Bone marrow (tissue), 2 donors: ENCODE data around the gene PRKN.

ENCODE experiments used
- DNase-seq, 2 donors: peaks; one replicate each; lab custom pipeline; 2025; lab: John Stamatoyannopoulos, UW

The PRKN gene

GRCh38 chr6:162377735-162378134, 349.8 kb downstream of the PRKN start:
- no peak for DNase-seq

DNA sequence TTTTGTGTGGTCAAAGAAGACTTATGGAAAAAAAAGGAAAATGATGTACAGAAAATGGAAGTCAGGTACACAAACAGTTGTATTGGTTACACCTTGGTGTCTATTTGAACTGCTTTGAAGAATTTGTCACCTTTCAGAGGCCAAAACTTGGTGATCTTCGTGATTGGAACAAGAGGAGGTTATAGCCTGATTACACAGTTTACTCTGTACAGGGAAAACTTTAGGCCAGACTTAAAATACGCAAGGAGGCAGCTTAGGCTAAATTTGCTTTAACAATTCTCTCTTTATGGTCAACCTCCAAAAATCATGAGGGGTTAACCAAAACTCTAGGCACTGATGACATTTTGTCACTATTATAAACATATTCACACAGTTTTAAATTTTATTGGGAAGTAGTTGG, 353.7 kb downstream of the PRKN start:
- DNase-seq = no peak

- DNase-seq = no peak
Measured at GRCh38 chr6:162373192-162373591, 354.4 kb downstream of the PRKN start.

GRCh38 chr6:162372106-162372505, 355.5 kb downstream of the PRKN start:
- no peak for DNase-seq

DNA sequence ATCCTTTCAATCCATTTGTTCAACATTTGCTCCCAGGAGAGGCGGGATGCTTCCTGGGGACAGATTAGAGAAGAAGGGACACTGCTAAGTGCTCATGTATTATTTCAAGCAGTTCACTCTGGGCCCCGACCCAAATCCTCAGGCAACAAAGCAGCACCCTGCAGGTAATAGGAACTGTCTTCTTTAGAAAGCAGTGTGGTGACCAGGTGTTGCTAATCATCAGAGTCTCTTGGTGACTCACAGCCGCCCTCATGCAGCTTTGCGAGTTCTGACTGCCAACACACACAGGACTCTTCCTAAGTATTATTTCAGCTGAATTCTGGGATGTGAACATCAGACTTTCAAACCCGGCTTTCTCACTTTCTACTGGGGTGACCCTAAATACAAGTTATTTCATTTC, 356.4 kb downstream of the PRKN start:
- no peak for DNase-seq

- no peak for DNase-seq
Measured at GRCh38 chr6:162369091-162369490, 358.5 kb downstream of the PRKN start.

DNA sequence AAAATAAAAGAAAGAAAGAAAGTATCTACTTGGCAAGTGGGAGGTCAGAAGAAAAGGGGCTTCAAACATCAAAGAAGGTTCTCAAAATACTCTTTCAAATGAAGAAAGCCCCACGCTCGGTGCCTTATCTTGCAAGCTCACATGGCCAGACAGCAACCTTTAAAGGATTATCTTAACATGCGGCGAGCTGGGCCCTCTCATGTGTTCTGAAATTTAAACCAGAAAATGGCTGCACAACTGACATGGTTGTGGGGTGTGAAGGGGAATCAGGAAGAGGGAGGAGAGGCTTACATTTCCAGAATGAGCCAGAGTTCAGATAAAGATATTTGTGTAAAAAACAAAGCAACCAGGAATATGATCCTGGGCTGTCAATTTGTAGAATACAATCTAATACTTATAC, 363.1 kb downstream of the PRKN start:
- DNase-seq = no peak

DNA sequence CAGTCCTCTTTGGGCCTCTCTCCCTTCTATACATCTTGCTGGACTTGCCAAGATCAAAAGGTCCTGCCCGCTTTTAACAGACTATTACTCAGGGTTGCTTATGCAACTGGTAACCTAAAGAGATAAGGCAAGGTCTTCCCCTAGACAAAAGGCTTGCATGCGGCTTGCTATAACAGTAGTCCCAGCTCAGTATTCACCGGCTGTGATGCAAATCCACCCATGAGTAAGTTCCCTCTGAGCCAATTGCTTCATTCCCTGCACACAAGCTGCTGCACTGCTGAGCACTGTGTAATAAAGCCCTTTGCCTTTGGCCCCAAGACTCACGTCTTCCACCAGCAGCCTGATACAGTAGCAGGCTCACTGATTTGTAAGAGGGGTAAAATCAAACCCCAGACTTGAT, 363.8 kb downstream of the PRKN start:
- no peak for DNase-seq

DNA sequence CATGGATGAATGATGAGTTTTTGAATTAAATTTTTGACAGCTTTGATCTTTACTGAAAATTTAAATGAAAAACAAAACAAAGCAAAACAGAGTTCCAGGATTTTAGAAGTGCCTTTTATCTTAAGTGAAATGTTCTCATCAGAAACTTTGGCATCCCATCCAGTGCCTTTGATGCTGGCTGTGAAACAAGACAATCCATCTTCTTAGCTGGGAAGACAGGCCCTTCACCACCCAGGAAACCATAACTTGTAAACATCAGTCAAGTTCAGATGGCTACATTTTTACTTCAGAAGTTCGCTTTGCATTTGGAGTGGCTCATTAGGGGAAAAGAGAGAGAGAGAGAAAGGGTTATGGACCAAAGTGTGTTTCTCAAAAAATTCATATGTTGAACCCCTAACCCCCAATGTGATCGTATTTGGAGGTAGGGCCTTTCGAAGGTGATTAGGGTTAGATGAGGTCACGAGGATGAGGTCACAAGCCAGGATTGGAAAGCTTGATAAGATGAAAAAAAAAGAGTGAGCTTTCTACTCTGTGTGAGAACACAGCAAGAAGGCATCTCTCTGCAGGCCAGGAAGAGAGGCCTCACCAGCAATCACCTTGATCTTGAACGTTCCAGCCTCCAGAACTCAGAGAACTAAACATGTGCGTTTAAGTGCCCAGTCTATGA, 366.5 kb downstream of the PRKN start:
- DNase-seq = no peak

GRCh38 chr6:162358625-162359024, 368.9 kb downstream of the PRKN start:
- no peak for DNase-seq

DNA sequence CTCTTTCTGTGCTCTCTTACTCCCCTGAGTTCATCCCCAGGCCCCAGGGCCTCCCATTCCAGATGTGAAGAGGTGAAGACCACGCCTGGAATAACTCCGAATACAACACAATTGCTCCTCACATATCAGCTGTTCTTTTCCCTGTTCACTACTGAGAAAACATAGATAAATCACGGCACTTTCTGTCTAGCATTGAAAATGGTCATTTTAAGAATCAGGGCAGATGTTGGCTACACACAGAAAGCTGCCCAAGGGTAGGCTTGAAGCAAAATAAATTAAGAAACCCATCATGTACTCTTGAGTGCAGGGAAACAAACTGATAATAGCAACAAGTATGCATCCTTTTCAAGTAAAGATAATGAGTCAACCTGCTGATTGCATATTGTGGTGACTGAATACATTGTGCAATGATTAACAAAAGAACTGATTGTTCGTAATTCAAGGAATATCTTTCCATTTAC, 382.5 kb downstream of the PRKN start:
- DNase-seq = no peak

DNA sequence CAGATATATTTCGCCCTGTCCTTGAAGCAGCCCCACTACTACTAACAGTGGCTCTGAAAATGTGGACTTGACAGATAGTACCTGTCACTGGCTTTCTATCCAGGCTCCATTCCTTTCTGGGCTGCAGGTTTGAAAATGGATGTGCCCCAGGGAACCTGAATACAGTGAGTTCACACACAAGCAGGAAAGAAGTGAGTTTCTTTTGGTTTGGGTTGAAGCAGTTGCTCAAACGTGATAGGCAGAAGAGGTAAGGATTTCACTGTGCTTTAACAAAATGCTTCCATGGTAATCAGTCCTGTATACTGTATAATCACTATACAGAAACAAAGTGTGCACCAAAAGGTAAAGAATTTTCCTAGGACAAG, 382.9 kb downstream of the PRKN start:
- DNase-seq = no peak

DNA sequence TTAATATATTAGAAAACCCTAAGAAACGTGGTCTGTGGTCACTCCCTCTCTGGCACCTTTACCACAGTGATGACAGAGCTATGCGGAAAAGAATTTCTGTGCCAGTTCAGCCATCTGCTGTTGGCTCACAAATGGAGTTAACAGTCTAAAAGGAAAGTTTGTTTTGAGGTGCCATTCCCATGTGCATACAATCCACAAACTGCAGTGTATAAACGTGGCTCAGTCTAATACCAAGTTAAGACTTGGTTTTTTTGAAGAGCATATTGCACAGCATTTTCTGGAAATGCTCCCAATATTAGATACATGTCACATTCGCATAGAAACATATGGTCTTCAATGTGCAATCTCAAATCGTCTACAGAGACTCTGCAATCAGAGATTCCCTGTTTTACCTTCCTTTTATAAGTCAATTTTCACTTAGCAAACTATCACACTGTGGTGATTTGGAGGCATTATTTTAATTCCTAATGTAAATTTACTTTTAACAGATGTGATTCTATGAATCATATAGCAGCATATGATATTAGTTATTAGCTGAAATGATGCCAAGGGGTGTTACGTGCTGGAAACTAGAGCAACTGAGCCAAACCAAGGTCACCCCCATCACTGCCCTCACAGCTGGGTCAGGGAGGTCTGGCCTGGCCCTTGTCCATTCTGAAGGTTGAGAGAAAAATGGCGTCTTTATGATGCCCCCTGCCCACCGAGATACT, 383.5 kb downstream of the PRKN start:
- DNase-seq = no peak

DNA sequence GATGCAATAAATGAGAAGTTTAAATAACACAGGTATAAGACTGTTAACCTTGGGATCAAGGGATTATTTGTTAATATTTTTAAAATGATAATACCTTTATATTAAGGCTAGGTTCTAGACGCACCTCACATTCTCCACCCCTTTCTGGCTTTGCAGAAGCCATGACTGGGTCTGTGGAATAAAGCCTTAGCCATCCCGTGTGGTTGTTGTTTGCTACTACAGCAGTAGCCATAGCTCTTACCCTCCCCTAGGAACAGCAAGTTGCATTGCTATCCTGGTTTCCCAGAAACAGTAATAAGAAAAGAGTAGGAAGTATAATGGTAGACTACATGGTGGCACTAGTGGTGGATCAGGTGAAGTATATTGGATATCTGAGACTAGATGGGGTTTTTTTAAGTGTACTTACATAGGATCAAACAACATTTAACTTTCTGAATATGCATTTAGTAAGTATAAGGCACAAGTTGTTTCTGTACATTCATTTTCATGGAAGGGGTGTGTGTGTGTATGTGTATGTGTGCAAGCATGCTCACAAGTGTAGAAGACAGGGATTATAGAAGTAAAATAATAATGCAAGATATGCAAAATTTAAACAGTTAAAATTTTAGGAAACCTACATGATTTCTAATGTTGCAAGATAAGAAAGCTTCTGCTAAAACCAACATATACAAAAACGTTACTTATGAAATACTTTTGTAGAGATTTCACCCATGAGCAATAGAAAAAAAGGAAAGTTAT, 384.2 kb downstream of the PRKN start:
- DNase-seq = no peak

DNA sequence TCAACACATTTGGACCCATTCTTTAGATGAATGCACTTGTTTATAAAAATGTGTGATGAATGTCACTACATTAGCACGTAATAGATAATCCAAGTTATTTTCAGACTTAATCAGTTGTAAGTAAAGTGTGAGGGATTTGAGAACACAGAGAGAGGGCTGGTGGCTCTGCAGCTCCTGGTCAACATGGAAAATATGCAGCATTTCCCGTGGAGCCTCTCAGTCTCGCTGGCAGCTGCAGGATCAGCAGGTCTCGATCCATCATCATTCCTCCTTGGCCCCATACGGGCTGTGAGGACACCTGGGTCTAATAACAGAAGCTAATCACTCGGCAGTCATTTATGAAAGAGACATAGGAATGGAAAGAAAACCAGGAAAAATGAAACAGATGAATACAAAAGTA, 390.2 kb downstream of the PRKN start:
- DNase-seq = no peak

DNA sequence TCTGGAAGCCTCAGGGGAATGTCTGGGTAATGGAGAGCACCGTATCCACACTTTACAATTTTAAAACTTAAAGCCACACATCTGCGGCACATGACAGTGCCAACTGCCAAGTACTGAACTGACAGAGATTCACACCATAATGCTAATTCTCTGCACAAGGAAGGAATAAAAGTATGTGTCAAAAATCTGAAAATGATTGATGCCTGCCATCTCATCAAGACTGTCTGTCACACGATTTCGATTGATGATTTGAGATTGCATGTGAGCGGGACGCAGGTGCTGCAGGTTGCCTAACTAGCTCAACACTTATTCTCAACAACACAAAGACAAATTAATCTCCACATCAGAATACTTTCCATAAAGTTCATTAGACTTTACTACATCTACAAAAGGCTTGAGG, 391.2 kb downstream of the PRKN start:
- no peak for DNase-seq

DNA sequence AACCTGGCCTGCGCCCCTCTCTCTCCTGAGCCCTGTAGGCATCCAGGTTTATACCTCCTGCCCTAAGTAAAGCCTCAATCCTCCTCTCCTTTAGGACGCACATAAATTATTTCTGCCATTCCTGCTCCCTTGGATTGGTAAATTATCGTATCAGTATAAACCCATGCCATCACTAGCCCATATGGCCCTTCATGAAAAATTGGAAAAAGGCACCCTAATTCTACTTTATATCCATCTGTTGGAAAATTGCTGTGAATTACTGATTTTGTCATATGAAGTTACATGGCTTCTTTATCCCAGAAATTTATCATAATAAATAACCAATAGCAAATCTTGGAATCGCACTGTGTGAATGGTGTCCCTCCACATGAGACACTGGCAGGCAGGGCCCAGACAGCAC, 395.2 kb downstream of the PRKN start:
- DNase-seq = no peak

DNA sequence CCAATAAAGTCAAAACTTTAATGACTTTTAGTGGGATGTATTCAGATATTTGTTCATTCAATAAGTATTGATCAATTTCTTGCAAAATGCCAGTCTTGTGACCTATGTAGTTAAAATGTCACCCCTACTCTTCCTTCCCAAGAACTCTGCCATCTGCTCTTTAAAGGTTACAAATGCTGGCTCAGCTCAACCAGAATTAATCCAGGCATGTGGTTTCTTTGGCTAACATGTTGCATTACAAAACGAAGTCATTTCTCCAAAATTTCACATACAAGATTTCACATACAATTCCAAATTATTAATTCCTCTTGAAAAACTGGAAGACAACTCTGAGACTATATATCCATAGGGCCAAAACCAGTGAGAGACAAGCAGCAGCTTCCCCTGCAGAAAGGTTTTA, 395.7 kb downstream of the PRKN start:
- no peak for DNase-seq

DNA sequence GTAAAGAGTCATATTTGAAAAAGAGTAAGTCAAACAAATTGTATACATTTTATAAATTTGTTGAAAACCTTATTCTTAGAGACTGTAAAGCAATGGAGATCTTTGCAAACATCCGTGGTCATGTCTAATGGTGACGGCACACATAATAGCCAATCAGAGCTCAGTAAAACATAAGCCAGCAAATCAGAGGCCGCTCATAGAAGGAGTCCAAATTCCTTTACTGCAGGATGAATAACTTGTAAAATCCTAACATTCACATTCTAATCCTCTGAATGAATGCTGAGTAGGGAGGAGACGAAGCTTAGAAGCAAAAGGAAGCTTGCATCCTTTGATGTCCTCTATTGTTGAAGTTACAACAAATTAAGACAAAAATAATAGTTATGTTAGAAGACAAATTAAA, 401.7 kb downstream of the PRKN start:
- DNase-seq = no peak

DNA sequence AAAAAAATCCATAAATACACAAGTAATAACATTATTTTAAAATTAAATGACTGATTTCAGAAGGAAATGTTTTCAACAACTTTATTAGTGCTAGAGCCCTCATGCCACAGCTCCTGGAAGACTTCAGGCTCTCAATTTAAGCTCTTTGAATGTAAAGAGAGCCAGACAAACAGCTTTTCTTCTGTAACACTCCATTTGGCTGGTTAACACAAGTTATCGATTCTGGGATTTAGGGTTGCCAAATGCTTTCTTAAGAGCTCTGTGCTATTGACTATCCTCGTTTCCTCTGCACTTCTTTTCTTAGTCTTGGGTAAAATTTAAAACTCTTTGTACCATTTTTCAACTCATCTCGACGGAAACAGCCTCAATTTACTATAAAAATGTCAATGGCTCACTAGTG, 402.5 kb downstream of the PRKN start:
- DNase-seq = no peak

DNA sequence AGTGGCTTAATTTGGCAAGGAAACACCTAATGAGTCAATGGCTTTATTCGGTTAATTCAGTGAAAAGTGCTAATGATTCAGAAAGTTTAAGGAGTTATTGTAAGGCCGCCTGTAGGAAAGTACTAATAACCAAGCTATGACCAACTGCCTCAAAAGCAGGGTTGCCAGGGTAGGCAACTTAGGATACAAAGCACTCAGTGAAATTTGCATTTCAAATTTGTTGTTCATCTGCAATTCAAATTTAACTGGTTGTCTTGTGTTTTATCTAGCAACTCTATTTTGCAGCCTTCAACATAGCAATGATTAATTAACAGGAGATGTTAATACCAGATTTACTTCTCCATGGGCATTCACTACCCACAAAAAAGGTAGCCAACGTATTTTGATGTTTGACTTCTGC, 412.3 kb downstream of the PRKN start:
- DNase-seq = no peak

DNA sequence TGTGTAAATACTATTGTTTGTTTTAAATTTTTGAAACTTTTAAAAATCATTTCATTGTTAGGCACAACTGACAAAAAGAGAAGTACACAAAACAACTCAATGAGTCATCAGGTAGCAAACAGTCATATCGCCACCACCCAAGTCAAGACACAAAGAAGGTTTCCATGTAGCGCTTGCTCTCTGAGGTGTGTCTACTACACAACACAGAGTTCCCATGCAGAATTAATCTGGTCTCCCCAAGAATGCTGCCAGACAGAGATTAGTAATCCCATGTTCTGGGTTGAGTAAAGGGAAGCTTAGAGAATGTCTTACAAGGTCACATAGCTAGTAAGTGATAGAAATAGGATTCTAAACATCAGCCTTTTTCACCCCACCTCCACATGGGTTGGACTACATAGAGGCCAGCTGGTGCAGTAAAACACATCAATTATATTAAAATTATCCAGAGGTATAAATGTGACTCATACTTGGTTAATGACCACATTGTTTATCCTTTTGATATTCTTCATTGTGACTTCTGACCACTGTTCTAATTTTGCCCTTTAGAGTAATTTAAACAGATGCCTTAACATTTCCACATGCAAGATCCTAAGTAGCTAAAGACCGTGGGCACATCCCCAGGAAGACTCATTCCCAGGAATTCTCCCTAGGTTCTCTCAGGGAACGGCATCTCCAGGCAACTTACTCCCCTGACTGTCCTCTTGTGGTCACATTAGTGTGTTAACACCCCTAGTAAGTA, 413.5 kb downstream of the PRKN start:
- no peak for DNase-seq

GRCh38 chr6:162307865-162308264, 419.7 kb downstream of the PRKN start:
- DNase-seq = no peak
